NCI-H2107 treated with DMSO at 0.1 percent for 48 hours (cell line): ENCODE measurements around the gene GOLT1B.

ENCODE experiments used
- DNase-seq: peaks from one replicate; lab custom pipeline; 2025; ENCODE audit not compliant: unreplicated experiment; lab: John Stamatoyannopoulos, UW

The GOLT1B gene

GRCh38 chr12:21521541-21521940 lies 20.0 kb downstream of the GOLT1B start:
- DNase-seq: no peak

- DNase-seq: no peak
These were observed 21.6 kb downstream of the GOLT1B start for GRCh38 chr12:21523148-21523547.

- DNase-seq: no peak
These were observed 24.5 kb downstream of the GOLT1B start, which contains the start of gene SPX for GRCh38 chr12:21526053-21526452. TSS of gene SPX (plus strand) at chr12:21526296. CDS start at chr12:21526473, 177 bp downstream.

- DNase-seq: peak; percentile 8
These were observed 25.2 kb downstream of the GOLT1B start for GRCh38 chr12:21526721-21527345.

- DNase-seq: peak; percentile 64
These were observed 26.0 kb downstream of the GOLT1B start for GRCh38 chr12:21527451-21528180.

- DNase-seq: no peak
These were observed 27.4 kb downstream of the GOLT1B start for GRCh38 chr12:21528953-21529352.

- no peak for DNase-seq
These were observed 27.9 kb downstream of the GOLT1B start for GRCh38 chr12:21529456-21529855.

GRCh38 chr12:21538061-21538653 lies 36.6 kb downstream of the GOLT1B start:
- DNase-seq: no peak

- no peak for DNase-seq
These were observed 38.2 kb downstream of the GOLT1B start for GRCh38 chr12:21539797-21540196.

- DNase-seq: no peak
These were observed 40.2 kb downstream of the GOLT1B start for GRCh38 chr12:21541773-21542172.

GRCh38 chr12:21542403-21542802 lies 40.8 kb downstream of the GOLT1B start:
- DNase-seq: no peak

GRCh38 chr12:21543151-21543550 lies 41.6 kb downstream of the GOLT1B start:
- DNase-seq: no peak

GRCh38 chr12:21545557-21545956 lies 44.0 kb downstream of the GOLT1B start:
- no peak for DNase-seq

GRCh38 chr12:21546716-21547115 lies 45.1 kb downstream of the GOLT1B start:
- DNase-seq: no peak

GRCh38 chr12:21547437-21547836 lies 45.8 kb downstream of the GOLT1B start:
- DNase-seq: no peak

- no peak for DNase-seq
These were observed 50.4 kb downstream of the GOLT1B start for GRCh38 chr12:21551841-21552465.

GRCh38 chr12:21552635-21553328 lies 51.2 kb downstream of the GOLT1B start:
- DNase-seq: no peak

GRCh38 chr12:21553329-21553675 lies 51.7 kb downstream of the GOLT1B start:
- DNase-seq: no peak

GRCh38 chr12:21558100-21558679 lies 56.6 kb downstream of the GOLT1B start:
- DNase-seq: no peak

- no peak for DNase-seq
These were observed 58.4 kb downstream of the GOLT1B start for GRCh38 chr12:21559855-21560569.
